GM12891 (cell line): Measurements from ENCODE around the gene THEM5.

Source experiments
- PAX5 ChIP-seq: IDR thresholded peaks from 2 replicates; pipeline ENCODE4 v1.6.1; 2011; ENCODE audit warnings: low read length, moderate library complexity, mild to moderate bottlenecking; ENCODE audit not compliant: insufficient read depth, severe bottlenecking
- POLR2A ChIP-seq: IDR thresholded peaks from 2 replicates; pipeline ENCODE4 v1.6.1; 2011; ENCODE audit warnings: low read depth, low read length, control low read depth
- POLR2AphosphoS5 ChIP-seq: IDR thresholded peaks from 2 replicates; pipeline ENCODE4 v1.6.1; 2011; ENCODE audit warnings: low read depth, low read length, control low read depth
- POU2F2 ChIP-seq: IDR thresholded peaks from 2 replicates; pipeline ENCODE4 v1.6.1; 2011; ENCODE audit warnings: low read depth, mild to moderate bottlenecking, control low read depth, low read length, moderate library complexity
- SPI1 ChIP-seq: IDR thresholded peaks from 2 replicates; pipeline ENCODE4 v1.6.1; 2011; ENCODE audit warnings: low read depth, low read length, control low read depth
- TAF1 ChIP-seq: IDR thresholded peaks from 2 replicates; pipeline ENCODE4 v1.6.1; 2011; ENCODE audit warnings: low read depth, low read length, control low read depth

DNA sequence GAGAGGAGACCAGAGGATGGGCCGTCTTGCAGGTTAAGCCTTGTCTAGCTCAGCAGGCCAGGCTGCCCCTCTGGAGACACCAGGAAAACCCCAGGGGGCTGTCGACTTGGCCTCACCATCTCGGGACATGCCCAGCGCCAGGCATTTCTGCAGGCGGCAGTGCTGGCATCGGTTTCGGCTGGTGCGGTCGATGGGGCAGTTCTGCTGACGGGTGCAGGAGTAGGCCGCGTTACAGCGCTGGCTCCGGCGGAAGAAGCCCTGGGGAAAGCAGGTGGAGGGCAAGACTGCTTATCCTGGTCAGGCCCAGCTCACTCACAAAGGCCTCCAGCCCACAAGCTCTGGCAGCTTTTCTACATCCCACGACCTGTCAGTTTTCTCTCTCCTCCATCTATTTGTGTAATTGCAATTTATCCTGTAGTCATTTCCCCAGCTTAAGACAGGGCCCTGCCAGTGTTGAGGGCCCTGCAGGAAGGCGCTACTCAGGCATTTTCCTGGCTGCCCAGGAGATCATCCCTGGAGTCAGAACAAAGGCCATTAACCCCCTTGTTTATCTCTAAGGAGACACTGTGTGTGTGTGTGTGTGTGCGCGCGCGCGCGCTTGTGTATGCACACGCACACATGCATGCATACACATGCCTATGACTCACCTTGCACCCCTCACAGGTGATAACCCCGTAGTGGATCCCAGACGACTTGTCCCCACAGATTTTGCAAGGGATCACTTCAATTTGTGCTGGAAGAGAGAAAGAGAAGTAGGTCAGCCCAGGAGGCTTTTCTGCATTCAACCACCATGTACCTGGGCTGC lies 36.8 kb downstream of the THEM5 start:
- no peak for TF ChIP-seq TAF1
- no peak for TF ChIP-seq POLR2A
- no peak for TF ChIP-seq POLR2AphosphoS5
- TF ChIP-seq SPI1, result no peak
- TF ChIP-seq PAX5, result no peak
- no peak for TF ChIP-seq POU2F2
